GM19468 (cell line): ENCODE measurements around the gene LHFPL3.

Experiments
- ATAC-seq: cut with Tn5 transposase; IDR thresholded peaks from one replicate; pipeline ENCODE4 v1.9.1; 2021; ENCODE audit warnings: mild to moderate bottlenecking, moderate library complexity, moderate number of reproducible peaks; ENCODE audit not compliant: unreplicated experiment; ENCODE audit errors: extremely low read depth

Gene LHFPL3

GRCh38 chr7:104367926-104368325 is 39.5 kb downstream of the LHFPL3 start:
- ATAC-seq: no peak

- no peak for ATAC-seq
These were observed 43.0 kb downstream of the LHFPL3 start for GRCh38 chr7:104371216-104371979.

- no peak for ATAC-seq
These were observed 43.6 kb downstream of the LHFPL3 start for GRCh38 chr7:104371980-104372357.

DNA sequence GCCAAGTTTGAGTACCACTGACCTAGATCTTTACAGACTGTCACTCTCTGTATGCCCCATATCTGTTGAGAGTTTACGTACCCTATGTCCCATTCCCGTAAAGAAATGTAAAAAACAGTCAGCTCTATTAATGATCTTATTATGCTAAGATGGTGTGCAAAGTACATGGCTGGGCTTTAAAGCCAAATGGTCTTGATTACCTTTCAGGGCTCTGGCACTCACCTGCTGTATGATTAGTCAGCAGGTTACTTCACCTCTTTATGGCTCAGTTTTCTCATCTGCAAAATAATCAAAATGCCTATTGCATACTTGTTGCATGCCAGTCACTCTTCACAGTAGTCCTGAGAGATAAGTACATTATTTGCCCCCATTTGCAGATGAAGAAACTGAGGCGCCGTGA is 54.2 kb downstream of the LHFPL3 start:
- no peak for ATAC-seq

- no peak for ATAC-seq
These were observed 58.5 kb downstream of the LHFPL3 start for GRCh38 chr7:104386943-104387342.

GRCh38 chr7:104388222-104388621 is 59.8 kb downstream of the LHFPL3 start:
- ATAC-seq: no peak

GRCh38 chr7:104395162-104395561 is 66.8 kb downstream of the LHFPL3 start:
- no peak for ATAC-seq

DNA sequence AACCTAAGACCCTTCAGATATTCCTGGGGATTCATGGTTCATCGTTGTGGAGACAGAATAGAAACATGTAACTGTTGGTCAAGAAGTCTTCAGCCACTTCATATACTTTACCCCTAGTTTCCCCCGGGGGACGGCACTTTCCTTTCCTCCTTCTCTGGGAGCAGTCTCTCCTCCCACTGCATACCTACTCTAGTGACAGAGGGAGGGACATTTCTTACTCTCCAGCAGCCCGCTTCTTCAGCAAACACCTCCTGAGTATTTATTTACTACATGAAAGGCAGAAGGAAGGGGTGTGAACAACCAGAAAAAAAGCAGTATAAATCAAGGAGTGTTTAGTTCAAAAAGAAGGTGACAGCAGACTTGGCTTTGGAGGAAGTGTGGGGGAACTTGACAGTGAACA is 69.0 kb downstream of the LHFPL3 start:
- no peak for ATAC-seq

DNA sequence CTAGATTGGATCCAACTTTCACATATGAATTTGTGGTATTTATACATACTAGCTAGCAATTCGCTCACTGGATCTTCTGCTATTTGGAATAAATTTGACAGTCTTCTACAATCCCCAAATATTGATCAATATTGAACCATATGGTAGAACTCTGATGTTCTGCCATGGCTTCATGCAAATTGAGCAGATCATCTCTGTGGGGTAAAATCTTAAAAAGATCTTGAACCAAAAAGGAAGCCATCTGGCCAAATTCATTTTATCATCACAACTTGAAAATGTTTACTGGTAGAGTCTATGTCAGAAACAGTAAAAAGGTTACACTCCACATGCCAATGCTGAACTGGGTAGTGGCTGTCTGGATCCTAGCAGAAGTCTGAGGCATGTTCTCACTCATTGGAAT is 80.0 kb downstream of the LHFPL3 start:
- ATAC-seq: no peak

GRCh38 chr7:104410742-104411141 is 82.3 kb downstream of the LHFPL3 start:
- no peak for ATAC-seq

DNA sequence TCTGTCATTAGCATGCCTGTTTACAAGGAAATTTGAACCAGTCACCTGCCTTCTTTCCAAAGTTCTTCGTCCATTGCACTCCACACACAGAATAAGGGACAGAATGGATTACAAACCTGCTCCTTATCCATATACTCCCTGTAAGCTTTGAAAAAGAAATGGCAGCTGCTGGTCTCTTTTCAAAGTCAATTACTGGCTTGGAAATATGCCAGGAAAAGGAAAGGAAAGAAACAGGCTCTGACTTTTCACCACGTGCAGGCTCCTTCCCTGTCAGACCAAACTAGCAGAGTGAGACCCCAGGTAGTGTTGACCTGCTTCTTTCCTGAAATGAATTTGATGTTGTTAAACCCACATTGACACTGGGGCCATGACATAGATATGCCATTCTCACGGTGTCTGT is 84.5 kb downstream of the LHFPL3 start:
- no peak for ATAC-seq

DNA sequence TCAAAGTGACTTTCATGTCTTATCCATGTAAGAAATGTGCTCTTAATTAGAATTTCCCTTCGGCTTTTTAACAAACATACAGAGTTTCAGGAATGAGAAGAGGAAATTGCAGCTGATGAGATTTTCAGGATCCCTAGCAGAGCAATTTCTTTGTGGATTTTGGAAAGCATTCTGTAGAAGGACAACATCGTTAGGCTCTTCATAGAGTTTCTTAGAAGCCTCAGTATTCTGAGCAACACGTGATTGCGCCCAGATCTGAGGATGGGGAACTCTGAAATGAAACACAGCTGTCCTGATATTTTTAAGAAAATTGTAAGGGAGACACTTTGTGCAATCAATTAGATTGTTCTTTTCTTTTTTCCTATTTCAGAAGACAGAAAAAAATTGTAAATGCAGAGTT is 85.8 kb downstream of the LHFPL3 start:
- no peak for ATAC-seq

DNA sequence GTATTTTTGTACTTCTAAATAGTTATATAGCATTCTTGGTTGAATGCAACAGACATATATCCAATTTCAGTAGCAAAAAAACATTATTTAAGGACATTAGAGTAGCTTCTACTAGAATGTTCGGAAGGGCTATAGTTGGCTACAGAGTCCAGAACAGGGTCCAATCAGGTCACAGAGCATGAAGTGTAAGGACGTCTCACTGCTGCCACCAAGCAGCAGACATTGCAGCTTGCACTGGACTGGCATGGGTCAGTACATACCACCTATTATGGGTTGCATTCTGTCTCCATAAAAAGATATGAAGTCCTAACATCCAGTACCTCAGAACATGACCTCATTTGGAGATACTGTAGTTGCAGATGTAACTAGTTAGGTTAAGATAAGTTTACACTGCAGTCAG is 87.3 kb downstream of the LHFPL3 start:
- no peak for ATAC-seq

GRCh38 chr7:104416866-104417393 is 88.5 kb downstream of the LHFPL3 start:
- ATAC-seq: no peak

- no peak for ATAC-seq
These were observed 103.5 kb downstream of the LHFPL3 start for GRCh38 chr7:104431930-104432329.

DNA sequence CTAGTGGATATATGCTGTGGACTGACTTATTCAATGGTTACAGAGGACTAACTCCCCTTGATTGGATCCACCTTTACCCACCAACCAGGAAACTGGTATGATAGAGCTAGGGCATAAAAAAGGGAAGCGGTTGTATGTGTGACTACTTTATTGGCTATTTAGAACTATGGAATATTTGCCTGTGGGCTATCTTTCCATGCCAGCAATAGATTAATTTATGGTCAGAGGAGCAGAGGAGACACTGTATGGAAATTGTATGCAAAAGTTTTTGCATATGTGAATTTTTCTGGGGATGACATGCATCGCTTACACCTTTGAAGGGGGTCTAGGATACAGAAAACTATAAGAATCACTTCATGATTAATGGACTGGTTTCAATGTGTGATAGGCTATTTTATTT is 105.7 kb downstream of the LHFPL3 start:
- no peak for ATAC-seq

DNA sequence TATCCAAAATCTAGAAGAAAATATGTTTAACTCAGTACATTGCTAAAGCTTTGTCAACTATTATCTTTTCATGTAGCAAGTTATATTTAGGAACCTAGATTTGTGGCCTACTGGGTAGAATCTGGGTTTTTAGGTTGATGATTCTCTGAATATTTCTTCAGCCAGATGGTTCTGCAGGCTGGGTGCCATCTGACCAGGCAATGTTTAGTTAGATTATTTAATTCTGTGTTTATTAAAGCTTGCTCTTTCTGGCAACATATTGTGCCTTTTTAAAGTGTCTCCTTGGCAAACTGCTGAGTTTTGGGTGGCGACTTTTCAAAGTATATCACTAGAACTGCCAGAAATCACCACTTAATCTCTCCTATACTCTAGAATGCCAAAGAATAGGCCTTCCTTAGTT is 114.1 kb downstream of the LHFPL3 start:
- no peak for ATAC-seq

GRCh38 chr7:104444017-104444416 is 115.6 kb downstream of the LHFPL3 start:
- no peak for ATAC-seq

- no peak for ATAC-seq
These were observed 117.0 kb downstream of the LHFPL3 start for GRCh38 chr7:104445393-104445792.

- ATAC-seq: no peak
These were observed 122.5 kb downstream of the LHFPL3 start for GRCh38 chr7:104450861-104451260.

- ATAC-seq: no peak
These were observed 124.8 kb downstream of the LHFPL3 start for GRCh38 chr7:104453190-104453589.

DNA sequence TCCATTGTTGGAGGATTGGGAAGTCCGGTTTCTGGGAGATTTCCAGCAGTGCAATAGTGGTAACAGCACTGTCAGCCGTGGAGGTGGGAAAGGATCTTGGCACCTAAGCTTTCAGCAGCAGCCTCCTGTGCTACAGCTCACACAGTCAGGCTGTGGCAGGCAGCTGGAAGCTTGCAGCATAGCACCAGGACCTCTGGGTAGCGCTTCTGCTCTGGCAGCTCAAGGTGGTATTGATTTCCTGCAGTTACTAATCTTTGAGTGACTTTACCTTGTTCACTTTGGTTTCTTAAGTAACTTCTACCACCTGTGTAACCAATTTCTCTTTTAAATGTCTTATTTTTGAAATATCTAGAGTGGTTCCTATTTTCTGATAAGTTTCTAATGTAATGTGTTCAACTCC is 130.5 kb downstream of the LHFPL3 start:
- no peak for ATAC-seq
